PFSK-1 (cell line): Measurements from ENCODE around the gene UBASH3A.

Experiments
- FOXP2 ChIP-seq: optimal IDR thresholded peaks from 2 replicates; pipeline ENCODE3; 2011; ENCODE audit warnings: borderline replicate concordance, control low read depth, inconsistent platforms; ENCODE audit not compliant: insufficient read depth; ENCODE audit errors: extremely low read length, extremely low read depth
- POLR2AphosphoS5 ChIP-seq: IDR thresholded peaks from 2 replicates; pipeline ENCODE4 v1.6.1; 2012; ENCODE audit warnings: low read depth, mild to moderate bottlenecking, control low read depth, low read length, moderate library complexity
- SIN3A ChIP-seq: IDR thresholded peaks from 2 replicates; pipeline ENCODE4 v1.6.1; 2012; ENCODE audit warnings: mild to moderate bottlenecking, low read length, moderate library complexity, borderline replicate concordance; ENCODE audit not compliant: insufficient read depth
- TAF1 ChIP-seq: IDR thresholded peaks from 2 replicates; pipeline ENCODE4 v1.6.1; 2012; ENCODE audit warnings: low read length, control low read depth, borderline replicate concordance; ENCODE audit not compliant: insufficient read depth
- TF ChIP-seq, protein P1 (sequence below), 2 experiments: IDR thresholded peaks; 2 replicates each; pipeline versions ENCODE4 v1.6.1 to v1.8.0; 2011 to 2012; ENCODE audit warnings: low read depth in 2 of 2, low read length in 2 of 2, control low read depth in 1 of 2, inconsistent platforms in 1 of 2, mild to moderate bottlenecking in 1 of 2, moderate library complexity in 1 of 2; ENCODE audit not compliant: insufficient read depth in 1 of 2

The UBASH3A gene

DNA sequence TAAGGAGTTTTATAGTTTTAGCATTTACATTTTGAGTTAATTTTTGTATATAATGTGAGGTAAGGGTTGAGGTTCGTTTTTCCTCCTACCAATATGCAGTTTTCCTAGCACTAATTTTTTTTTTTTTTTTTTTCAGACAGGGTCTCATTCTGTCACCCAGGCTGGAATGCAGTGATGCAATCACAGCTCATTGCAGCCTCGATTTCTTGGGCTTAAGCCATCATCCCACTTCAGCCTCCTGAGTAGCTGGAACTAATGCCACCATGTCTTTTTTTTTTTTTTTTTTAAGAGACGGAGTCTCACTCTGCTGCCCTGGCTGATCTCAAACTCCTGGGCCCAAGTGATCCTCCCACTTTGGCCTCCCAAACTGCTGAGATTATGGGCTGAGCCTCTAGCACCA lies 2.5 kb upstream of the UBASH3A start:
- TF ChIP-seq, protein P1, sequence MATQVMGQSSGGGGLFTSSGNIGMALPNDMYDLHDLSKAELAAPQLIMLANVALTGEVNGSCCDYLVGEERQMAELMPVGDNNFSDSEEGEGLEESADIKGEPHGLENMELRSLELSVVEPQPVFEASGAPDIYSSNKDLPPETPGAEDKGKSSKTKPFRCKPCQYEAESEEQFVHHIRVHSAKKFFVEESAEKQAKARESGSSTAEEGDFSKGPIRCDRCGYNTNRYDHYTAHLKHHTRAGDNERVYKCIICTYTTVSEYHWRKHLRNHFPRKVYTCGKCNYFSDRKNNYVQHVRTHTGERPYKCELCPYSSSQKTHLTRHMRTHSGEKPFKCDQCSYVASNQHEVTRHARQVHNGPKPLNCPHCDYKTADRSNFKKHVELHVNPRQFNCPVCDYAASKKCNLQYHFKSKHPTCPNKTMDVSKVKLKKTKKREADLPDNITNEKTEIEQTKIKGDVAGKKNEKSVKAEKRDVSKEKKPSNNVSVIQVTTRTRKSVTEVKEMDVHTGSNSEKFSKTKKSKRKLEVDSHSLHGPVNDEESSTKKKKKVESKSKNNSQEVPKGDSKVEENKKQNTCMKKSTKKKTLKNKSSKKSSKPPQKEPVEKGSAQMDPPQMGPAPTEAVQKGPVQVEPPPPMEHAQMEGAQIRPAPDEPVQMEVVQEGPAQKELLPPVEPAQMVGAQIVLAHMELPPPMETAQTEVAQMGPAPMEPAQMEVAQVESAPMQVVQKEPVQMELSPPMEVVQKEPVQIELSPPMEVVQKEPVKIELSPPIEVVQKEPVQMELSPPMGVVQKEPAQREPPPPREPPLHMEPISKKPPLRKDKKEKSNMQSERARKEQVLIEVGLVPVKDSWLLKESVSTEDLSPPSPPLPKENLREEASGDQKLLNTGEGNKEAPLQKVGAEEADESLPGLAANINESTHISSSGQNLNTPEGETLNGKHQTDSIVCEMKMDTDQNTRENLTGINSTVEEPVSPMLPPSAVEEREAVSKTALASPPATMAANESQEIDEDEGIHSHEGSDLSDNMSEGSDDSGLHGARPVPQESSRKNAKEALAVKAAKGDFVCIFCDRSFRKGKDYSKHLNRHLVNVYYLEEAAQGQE (IDR thresholded peaks at IDR 0.05; ENCODE audit: insufficient read depth in 1 of 2, low read depth in 2 of 2, low read length in 2 of 2) = no peak

DNA sequence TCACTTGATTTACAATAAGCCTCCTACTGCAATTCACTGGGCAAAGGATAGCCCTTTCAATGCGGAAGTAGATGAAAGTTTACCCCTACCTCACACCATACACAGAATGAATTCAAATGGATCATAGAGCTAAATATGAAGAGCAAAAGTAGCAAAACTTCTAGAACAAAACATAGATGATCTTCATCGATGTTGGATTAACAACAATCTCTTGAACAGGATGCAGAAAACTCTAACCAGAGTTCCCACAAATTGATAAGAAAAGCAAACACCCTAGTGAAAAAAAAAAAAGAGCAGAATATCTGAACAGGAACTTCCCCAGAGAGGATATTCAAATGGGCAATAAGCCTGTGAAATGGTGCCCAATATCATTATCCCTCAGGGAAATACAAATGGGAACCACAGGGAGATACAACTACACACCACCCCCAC lies 1.9 kb upstream of the UBASH3A start:
- no peak for TF ChIP-seq POLR2AphosphoS5
- TF ChIP-seq SIN3A = no peak
- no peak for TF ChIP-seq TAF1
- TF ChIP-seq FOXP2 = no peak
- TF ChIP-seq, protein P1 (IDR thresholded peaks at IDR 0.05; ENCODE audit: insufficient read depth in 1 of 2, low read depth in 2 of 2, low read length in 2 of 2) = no peak

DNA sequence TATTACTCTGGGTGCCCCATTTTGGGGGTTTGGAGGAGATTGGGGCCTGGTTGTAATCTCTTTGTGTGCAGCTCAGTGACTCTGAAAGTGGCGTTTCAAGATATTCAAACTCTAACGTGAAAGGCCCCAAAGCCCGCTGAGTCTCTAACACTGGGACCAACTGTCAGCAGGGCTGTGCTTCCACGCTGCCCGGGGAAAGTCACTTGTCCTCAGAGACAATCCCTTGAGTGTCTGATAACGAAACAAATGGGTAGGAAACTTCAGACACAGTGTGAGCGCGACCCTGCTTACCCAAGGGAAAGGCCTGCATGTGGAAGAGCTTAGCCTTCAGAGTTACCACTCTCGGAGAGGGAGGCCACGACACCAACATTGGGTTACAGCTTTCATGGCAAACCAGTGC lies 837 bp downstream of the UBASH3A start:
- TF ChIP-seq, protein P1 (IDR thresholded peaks at IDR 0.05; ENCODE audit: insufficient read depth in 1 of 2, low read depth in 2 of 2, low read length in 2 of 2) = no peak
- no peak for TF ChIP-seq FOXP2
- no peak for TF ChIP-seq POLR2AphosphoS5
- TF ChIP-seq TAF1 = no peak
- TF ChIP-seq SIN3A = no peak

DNA sequence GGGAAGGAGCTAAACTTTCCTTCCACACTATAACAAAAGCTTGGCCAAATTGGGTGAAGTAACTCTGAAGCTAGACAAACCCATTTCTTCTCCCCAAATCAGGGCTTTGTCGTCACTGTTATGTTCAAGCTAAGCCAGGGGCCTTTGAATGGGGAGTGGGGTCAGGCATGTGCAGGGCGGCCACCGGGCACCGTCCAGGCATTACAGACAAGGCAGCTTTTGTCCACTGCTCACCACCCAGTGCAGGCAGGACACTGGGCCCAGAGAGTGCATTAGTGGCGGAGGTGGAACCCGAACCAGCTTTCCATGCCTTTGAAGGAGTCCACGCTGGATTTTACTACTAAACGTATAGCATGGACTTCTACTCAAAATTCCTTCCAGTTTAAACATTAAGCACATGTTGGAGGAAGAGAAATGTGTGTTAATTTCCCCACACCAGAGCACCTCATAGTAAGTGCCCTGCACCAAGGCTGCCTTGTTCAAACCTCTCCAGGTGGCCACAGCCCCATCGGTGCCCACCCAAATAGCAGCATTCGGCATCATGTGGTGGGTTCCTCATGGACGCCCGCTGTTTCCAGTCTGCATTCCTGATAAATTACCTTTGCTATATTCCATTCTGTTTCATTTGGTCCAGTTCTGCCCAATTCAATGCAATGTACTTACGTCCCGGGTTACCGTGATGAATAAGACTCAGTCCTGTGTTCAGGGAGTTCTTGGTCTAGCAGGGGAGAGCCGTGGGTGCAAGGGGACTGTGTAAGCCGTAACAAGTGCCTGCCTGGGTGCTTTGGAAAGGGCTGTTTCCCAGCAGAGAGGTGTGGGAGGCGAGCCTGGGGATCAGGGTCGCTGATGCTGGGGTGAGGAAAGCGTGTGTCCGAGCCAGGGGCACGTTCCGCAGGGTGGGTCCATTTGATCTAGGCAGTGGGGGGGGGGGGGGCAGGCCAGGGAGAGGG lies 1.6 kb downstream of the UBASH3A start:
- no peak for TF ChIP-seq FOXP2
- TF ChIP-seq, protein P1 (IDR thresholded peaks at IDR 0.05; ENCODE audit: insufficient read depth in 1 of 2, low read depth in 2 of 2, low read length in 2 of 2) = no peak
- no peak for TF ChIP-seq POLR2AphosphoS5
- no peak for TF ChIP-seq SIN3A
- TF ChIP-seq TAF1 = no peak

DNA sequence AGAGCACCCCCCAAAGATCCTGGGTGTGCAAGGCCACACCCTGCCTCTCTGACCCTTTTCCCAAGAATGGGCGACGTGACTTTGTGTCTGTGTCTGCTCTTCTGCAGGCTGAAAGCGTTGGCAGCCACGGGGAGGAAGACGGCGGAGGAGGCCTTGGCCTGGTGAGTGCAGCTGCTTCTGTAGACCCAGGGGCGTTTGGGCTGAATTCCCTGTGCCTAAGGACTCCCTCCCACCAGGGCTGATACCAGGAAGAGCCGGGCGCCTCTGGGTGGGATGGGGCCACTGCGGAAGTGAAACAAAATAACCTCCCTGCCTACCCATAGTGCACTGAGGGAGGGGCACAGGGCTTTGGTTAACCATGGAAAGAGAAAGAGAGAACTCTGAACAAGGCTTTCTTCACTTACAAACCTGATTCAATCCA lies 2.5 kb downstream of the UBASH3A start:
- TF ChIP-seq, protein P1 (IDR thresholded peaks at IDR 0.05; ENCODE audit: insufficient read depth in 1 of 2, low read depth in 2 of 2, low read length in 2 of 2) = no peak
- TF ChIP-seq SIN3A (no peak), FOXP2 (no peak), POLR2AphosphoS5 (no peak), TAF1 (no peak)
